OCI-LY1 (cell line): ENCODE data around the gene CHCHD3.
"Not testable (repeated sequence)": the region's sequence is repeated elsewhere in the genome, so short reads cannot be mapped to it uniquely, and the experiment has no call there.

Experiments used
- EZH2 ChIP-seq: fragments of 200-600 bp; sonication (generic), shearing (Covaris generic); IDR thresholded peaks from 2 replicates; pipeline ENCODE4 v1.8.0; 2017; ENCODE audit warnings: borderline replicate concordance, mixed run types, mild to moderate bottlenecking, antibody characterized with exemption, low read length, moderate library complexity, mixed read lengths
- TF ChIP-seq, protein P1 (sequence below): fragments of 200-600 bp; sonication (generic), shearing (Covaris generic); IDR thresholded peaks from 2 replicates; pipeline ENCODE4 v1.5.1; 2017; ENCODE audit warnings: mild to moderate bottlenecking, antibody characterized with exemption, low read length, moderate library complexity, mixed read lengths

DNA sequence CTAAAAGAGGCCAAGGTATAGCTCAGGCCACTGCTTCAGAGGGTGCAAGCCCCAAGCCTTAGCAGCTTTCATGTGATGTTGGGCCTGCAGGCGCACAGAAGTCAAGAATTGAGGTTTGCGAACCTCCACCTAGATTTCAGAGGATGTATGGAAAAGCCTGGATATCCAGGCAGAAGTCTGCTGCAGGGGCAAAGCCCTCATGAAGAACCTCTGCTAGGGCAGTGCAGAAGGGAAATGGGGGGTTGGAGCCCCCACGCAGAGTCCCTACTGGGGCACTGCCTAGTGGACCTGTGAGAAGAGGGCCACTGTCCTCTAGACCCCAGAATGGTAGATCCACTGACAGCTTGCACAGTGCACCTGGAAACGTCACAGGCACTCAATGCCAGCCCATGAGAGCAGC, 189.1 kb downstream of the CHCHD3 start:
- TF ChIP-seq, protein P1, sequence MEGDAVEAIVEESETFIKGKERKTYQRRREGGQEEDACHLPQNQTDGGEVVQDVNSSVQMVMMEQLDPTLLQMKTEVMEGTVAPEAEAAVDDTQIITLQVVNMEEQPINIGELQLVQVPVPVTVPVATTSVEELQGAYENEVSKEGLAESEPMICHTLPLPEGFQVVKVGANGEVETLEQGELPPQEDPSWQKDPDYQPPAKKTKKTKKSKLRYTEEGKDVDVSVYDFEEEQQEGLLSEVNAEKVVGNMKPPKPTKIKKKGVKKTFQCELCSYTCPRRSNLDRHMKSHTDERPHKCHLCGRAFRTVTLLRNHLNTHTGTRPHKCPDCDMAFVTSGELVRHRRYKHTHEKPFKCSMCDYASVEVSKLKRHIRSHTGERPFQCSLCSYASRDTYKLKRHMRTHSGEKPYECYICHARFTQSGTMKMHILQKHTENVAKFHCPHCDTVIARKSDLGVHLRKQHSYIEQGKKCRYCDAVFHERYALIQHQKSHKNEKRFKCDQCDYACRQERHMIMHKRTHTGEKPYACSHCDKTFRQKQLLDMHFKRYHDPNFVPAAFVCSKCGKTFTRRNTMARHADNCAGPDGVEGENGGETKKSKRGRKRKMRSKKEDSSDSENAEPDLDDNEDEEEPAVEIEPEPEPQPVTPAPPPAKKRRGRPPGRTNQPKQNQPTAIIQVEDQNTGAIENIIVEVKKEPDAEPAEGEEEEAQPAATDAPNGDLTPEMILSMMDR = not testable (repeated sequence)
- not testable (repeated sequence) for TF ChIP-seq EZH2
